Stimulated activated memory B cell treated with anti-CD40 and anti-IgM and Interleukin-4, amounts not matched to agents 10 μg/mL and 1 μg/mL and 100 μg/mL, for 72 hours (primary cell): ENCODE data around the gene STOX1.
A peak's percentile ranks its signal among the peaks of the same experiment; 100 is the strongest.
"Not testable (repeated sequence)": the region's sequence is repeated elsewhere in the genome, so short reads cannot be mapped to it uniquely, and the experiment has no call there.

Experiments used
- ATAC-seq: fragments of 150-1000 bp; cut with Tn5 transposase; 2 replicates; pipeline ENCODE4 v1.10.0; 2021
- H3K27ac Mint-ChIP-seq: one replicate; pipeline ENCODE4 v1.8.0; 2022; ENCODE audit warnings: mild to moderate bottlenecking, mixed read lengths
- H3K27me3 Mint-ChIP-seq: one replicate; pipeline ENCODE4 v1.8.0; 2022; ENCODE audit warnings: mixed read lengths
- H3K36me3 Mint-ChIP-seq: one replicate; pipeline ENCODE4 v1.8.0; 2022; ENCODE audit warnings: mixed read lengths
- H3K4me1 Mint-ChIP-seq: one replicate; pipeline ENCODE4 v1.8.0; 2022; ENCODE audit warnings: mixed read lengths
- H3K4me3 Mint-ChIP-seq: one replicate; pipeline ENCODE4 v1.8.0; 2022; ENCODE audit warnings: mild to moderate bottlenecking, moderate library complexity, mixed read lengths
- H3K9me3 Mint-ChIP-seq: one replicate; pipeline ENCODE4 v1.8.0; 2022; ENCODE audit warnings: mixed read lengths

STOX1 gene

DNA sequence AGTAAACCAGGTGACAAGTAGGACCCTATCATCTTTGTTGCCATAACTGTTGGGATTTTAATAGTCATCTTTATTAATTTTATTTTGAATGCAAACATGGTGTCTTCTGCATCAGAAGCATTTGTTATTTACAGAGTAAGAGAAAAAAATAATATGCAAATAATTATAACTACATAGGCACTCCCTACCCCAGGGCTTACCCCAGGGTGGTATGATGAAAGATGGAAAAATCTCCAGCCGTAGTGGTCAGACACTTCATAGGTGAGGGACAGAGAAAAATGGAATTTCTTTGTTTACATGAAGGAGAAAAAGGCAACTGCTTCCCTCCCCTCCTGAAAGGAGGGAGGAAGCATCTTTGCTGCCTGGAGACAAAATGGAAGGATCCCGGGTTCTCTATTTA is 29.7 kb downstream of the STOX1 start:
- H3K4me1 Mint-ChIP-seq = no peaks in the 10 kb centered on the region
- ATAC-seq = no peak
- H3K27ac Mint-ChIP-seq = no peak overlapping the region
- no peak overlapping the region for H3K4me3 Mint-ChIP-seq
- H3K9me3 Mint-ChIP-seq = peaks cover 10% of the 10 kb centered on the region
- no peaks in the 10 kb centered on the region for H3K36me3 Mint-ChIP-seq
- H3K27me3 Mint-ChIP-seq = no peaks in the 10 kb centered on the region

DNA sequence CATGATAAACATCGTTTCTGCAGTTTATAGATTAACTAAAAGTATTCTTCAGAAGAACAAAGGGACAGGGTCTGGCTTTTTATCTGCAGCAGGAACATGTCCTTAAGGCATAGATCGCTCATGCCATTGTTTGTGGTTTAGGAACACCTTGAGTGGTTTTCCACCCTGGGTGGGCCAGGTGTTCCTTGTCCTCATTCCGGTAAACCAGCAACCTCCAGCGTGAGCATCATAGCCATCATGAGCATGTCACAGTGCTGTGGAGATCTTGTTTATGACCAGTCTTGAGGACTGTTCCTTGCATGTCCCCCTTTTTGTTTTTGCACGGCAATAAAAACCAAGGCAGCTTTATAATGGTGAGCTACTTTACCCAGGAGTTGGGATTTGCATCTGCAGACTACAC is 33.9 kb downstream of the STOX1 start:
- Mint-ChIP-seq H3K36me3 (no peaks in the 10 kb centered on the region), H3K27me3 (no peaks in the 10 kb centered on the region)

GRCh38 chr10:68864611-68865010 is 37.3 kb downstream of the STOX1 start:
- Mint-ChIP-seq H3K36me3 (peaks cover 7% of the 10 kb centered on the region), H3K4me3 (no peak overlapping the region), H3K27me3 (no peaks in the 10 kb centered on the region), H3K9me3 (peaks cover 17% of the 10 kb centered on the region), H3K27ac (no peak overlapping the region), H3K4me1 (no peaks in the 10 kb centered on the region)
- no peak for ATAC-seq

More for the DNA sequence above, 33.9 kb downstream of the STOX1 start:
- no peaks in the 10 kb centered on the region for H3K4me1 Mint-ChIP-seq
- peaks cover 14% of the 10 kb centered on the region for H3K9me3 Mint-ChIP-seq
- ATAC-seq = no peak
- H3K4me3 Mint-ChIP-seq = no peak overlapping the region
- H3K27ac Mint-ChIP-seq = no peak overlapping the region

DNA sequence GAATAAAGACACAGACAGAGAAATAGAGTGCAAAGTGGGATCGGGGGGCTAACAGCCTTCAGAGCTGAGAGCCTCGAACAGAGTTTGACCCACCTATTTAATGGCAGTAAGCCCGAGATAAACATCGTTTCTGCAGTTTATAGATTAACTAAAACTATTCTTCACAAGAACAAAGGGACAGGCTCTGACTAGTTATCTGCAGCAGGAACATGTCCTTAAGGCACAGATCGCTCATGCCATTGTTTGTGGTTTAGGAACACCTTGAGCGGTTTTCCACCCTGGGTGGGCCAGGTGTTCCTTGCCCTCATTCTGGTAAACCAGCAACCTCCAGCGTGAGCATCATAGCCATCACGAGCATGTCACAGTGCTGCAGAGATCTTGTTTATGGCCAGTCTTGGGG is 40.8 kb downstream of the STOX1 start:
- not testable (repeated sequence) for ATAC-seq, H3K9me3 Mint-ChIP-seq, H3K27me3 Mint-ChIP-seq, H3K4me3 Mint-ChIP-seq, H3K36me3 Mint-ChIP-seq, H3K4me1 Mint-ChIP-seq, H3K27ac Mint-ChIP-seq

DNA sequence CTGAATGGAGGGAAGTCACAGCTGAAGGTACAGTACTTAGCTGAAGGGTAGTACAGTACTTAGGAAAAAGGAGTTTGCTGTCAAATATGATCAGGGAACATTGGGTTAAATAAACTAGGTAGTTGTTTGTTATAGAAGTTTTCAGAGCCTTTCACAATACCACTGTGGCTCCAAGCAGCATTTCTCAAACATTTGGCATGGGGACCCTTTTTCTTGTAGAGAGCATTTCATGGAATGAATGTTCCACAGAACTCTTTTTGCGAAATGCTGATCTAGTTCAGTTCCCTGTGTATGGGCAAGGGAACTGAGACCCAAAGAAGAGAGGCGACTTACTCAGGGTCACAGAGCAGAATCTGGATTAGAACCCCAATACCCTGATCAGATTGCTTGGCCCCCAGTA is 42.3 kb downstream of the STOX1 start:
- Mint-ChIP-seq H3K27me3 (no peaks in the 10 kb centered on the region), H3K9me3 (peaks cover 3% of the 10 kb centered on the region), H3K4me3 (no peak overlapping the region), H3K27ac (no peak overlapping the region), H3K36me3 (peaks cover 7% of the 10 kb centered on the region), H3K4me1 (no peaks in the 10 kb centered on the region)
- ATAC-seq = no peak

DNA sequence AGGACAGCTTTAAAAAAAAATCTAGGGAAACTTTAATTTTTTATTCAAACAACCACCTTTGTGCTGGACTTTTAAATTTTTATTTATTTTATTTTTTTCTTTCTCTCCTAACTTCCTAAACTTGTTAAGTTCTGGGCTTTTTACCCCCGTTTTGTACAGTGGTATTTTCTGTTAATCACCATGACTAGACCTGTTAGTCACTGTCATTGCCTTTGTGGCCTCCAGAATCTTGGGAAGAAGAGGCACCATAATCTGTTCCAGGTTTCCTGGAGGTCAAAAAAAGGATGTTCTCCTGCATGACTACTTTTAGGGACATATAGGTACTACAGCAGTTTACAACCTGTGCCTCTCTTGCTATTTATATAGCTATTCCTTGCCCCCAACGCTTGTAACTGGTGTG is 42.7 kb downstream of the STOX1 start:
- no peak for ATAC-seq
- H3K4me3 Mint-ChIP-seq = no peak overlapping the region
- no peak overlapping the region for H3K27ac Mint-ChIP-seq
- no peaks in the 10 kb centered on the region for H3K4me1 Mint-ChIP-seq
- H3K36me3 Mint-ChIP-seq = peaks cover 7% of the 10 kb centered on the region
- no peaks in the 10 kb centered on the region for H3K27me3 Mint-ChIP-seq
- H3K9me3 Mint-ChIP-seq = peaks cover 3% of the 10 kb centered on the region

DNA sequence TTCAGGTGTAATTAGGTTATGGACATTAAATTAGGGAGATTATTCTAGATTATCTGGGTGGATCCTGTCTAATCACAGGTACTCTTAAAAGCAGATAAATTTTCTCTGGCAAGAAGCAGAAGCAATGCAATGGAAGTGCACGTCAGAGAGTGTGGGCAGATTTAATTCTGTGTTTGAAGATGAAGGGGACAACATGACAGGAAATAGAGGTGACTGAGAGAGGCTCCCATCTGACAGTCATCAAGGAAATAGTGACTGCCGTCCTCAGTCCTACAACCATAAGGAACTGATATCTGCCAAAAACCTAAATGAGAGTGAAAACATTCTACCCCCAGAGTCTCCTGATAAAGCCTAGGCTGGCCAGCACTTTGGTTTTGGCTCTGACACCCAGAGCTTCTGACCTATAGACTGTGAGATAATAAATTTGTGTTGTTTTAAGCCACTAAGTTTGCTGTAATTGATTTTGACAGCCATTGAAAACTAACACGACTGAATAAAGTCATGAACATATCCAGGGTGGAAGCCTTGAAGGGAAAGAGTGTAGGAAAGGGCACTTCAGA is 43.3 kb downstream of the STOX1 start:
- Mint-ChIP-seq H3K4me3 (no peak overlapping the region), H3K9me3 (peaks cover 3% of the 10 kb centered on the region), H3K27ac (no peak overlapping the region), H3K4me1 (no peaks in the 10 kb centered on the region), H3K36me3 (peaks cover 7% of the 10 kb centered on the region), H3K27me3 (no peaks in the 10 kb centered on the region)
- ATAC-seq = peak; percentile 12

DNA sequence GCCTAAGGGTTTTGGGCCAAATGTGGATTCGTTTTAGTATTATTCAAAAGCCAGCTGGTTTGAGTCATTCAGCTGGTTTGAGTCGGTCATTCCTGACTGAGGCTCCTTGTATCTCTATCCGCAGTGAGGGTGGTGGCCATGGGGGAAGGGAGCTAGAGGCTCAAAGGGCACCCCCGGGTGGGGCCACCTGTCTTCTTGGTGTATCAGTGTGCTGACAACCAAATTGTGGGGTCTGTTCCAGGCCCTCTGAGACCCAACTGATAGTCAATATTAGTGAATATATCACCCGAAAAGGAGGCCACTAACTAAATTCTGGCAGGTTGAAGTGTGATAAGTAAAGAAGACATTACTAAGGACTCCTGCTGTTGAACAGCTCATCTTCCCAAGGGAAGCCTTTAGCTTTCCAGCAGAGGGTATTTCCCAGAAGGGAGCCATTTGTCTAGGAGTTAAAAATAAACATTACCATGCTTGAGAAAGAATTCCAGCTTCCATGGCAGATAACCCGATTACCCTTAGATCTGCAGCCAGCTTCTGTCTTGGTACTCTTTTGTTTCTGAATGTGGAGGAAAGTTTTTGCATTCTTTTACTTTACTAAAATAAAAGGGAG is 43.9 kb downstream of the STOX1 start:
- Mint-ChIP-seq H3K4me3 (no peak overlapping the region), H3K4me1 (no peaks in the 10 kb centered on the region), H3K9me3 (peaks cover 3% of the 10 kb centered on the region), H3K27ac (no peak overlapping the region), H3K36me3 (peaks cover 7% of the 10 kb centered on the region), H3K27me3 (no peaks in the 10 kb centered on the region)
- no peak for ATAC-seq

DNA sequence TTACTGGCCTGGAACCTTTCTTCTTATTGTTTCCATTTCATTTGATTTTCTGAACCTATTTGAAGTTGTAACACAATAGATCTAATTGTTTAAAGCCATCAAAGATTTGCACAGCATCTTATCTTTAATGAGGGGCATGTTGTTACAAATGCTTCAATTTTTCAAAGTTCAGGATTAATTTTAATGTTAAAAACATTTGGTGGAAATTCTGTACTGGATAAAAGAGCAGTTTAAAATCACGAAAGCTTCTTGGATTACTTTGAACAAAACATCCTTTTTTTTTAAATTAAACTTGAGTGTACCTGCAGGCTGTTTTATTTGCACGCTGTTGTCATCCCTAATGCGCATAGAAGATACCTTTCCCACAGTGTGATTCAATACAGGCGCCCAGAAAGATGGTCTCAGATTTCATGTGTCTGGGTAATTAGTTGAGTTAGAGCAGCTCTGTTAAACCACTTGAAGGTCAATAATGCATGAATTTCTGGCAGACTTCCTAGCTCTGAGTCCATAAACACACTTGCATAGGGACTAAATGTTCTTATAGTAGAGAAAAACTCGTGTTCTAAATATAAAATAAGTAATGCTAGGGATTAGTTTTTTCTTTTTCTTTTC is 44.5 kb downstream of the STOX1 start:
- no peak overlapping the region for H3K4me3 Mint-ChIP-seq

DNA sequence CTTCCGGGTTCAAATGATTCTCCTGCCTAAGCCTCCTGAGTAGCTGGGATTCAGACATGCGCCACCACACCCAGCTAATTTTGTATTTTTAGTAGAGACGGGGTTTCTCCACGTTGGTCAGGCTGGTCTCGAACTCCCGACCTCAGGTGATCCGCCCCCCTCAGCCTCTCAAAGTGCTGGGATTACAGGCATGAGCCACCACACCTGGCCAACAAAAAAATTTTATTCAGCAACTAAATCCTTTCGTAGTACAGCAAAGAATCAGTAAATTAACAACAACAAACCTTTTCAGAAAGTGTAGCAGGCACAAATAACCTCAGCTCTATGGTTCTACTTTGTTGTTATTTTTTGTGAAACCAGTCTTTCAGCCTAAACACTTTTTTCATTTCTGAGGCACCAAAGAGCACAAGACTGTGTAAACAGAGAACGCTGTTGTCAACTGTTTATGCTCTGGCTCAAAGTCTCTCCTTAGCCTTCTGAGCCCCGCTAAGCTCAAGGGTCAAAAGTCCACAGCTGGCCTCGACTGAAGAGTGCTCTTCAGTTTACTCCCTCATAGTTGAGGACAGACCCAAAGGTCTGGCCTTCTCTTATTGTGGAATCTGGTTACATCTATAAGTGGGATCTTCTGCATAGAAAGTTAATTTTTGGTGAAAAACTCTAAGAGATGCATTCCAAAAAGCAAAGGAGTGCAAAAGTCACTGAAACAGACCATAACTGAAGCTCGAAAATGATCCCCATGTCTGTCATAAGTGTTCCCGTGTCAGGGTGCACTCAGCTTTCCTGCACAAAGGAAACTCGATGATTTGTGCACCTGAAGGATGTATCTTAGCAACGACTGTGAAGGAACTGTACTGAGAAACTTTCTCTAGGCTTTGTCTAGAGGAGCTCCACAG is 49.2 kb downstream of the STOX1 start:
- ATAC-seq = no peak
- Mint-ChIP-seq H3K36me3 (no peaks in the 10 kb centered on the region), H3K4me1 (no peaks in the 10 kb centered on the region), H3K27ac (no peak overlapping the region), H3K27me3 (no peaks in the 10 kb centered on the region), H3K9me3 (no peaks in the 10 kb centered on the region), H3K4me3 (no peak overlapping the region)

More for the DNA sequence above, 44.5 kb downstream of the STOX1 start:
- no peaks in the 10 kb centered on the region for H3K27me3 Mint-ChIP-seq
- peaks cover 3% of the 10 kb centered on the region for H3K9me3 Mint-ChIP-seq
- no peak for ATAC-seq
- no peaks in the 10 kb centered on the region for H3K4me1 Mint-ChIP-seq
- no peak overlapping the region for H3K27ac Mint-ChIP-seq
- H3K36me3 Mint-ChIP-seq = peaks cover 7% of the 10 kb centered on the region

DNA sequence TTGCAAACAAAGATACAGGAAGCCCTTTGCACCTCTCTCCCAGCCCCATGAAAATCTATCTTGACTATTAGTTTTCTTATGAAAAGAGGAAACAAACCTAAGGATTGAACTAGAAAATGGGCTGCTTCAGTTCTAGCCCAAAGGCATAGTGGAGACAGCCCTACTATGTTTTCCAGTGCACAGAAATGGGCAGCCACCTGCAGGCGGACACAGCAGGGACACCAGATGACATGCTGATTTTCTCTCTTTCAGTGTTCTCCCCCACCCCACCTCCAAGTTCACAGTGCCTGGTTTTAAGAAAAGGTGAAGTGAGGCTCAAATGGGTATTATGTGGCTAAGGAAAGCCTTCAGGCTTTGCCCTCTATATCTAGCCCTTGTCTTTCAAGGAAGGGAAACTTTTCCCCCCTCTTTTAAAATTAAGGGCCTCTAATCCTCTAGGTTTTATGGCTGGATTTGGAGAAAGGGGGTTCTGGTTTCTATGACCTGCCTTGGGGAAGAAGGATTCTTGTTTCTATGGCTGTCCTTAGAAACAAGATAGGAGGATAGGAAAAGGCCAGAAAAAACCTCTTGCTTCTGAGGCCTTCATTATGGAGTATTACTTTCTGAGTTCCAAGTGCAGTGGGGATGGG is 50.3 kb downstream of the STOX1 start:
- no peak for ATAC-seq
- H3K4me3 Mint-ChIP-seq = no peak overlapping the region
- H3K27ac Mint-ChIP-seq = no peak overlapping the region

DNA sequence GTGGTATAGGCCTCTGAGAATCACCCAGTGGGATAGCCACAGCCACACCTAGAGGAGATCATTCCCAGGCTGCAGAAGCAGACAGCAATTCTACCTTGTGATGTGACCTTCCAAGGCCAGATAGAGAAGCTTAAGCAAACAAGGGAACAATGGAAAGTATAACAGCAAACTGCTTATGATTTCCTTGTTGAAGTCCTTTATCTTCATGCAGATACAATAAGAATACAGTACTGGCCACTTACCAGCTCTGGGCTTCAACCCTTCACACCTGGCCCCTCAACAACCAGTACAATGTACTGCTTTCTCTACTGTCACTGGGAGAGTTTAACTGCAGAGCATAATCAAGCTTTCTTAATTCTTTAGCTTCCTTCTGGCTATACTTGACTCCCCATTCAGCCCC is 51.2 kb downstream of the STOX1 start:
- ATAC-seq = no peak
- Mint-ChIP-seq H3K27ac (no peak overlapping the region), H3K9me3 (no peaks in the 10 kb centered on the region), H3K27me3 (no peaks in the 10 kb centered on the region), H3K4me3 (no peak overlapping the region), H3K36me3 (no peaks in the 10 kb centered on the region), H3K4me1 (no peaks in the 10 kb centered on the region)

More for the DNA sequence above, 50.3 kb downstream of the STOX1 start:
- Mint-ChIP-seq H3K36me3 (no peaks in the 10 kb centered on the region), H3K9me3 (no peaks in the 10 kb centered on the region), H3K27me3 (no peaks in the 10 kb centered on the region), H3K4me1 (no peaks in the 10 kb centered on the region)

- Mint-ChIP-seq H3K4me1 (no peaks in the 10 kb centered on the region), H3K36me3 (no peaks in the 10 kb centered on the region), H3K27me3 (no peaks in the 10 kb centered on the region), H3K4me3 (no peak overlapping the region), H3K27ac (no peak overlapping the region), H3K9me3 (no peaks in the 10 kb centered on the region)
- no peak for ATAC-seq
Measured at GRCh38 chr10:68879628-68880027, 52.3 kb downstream of the STOX1 start.

GRCh38 chr10:68880181-68880580 is 52.9 kb downstream of the STOX1 start:
- no peak overlapping the region for H3K27ac Mint-ChIP-seq
- ATAC-seq = no peak
- no peaks in the 10 kb centered on the region for H3K27me3 Mint-ChIP-seq
- no peaks in the 10 kb centered on the region for H3K4me1 Mint-ChIP-seq
- no peaks in the 10 kb centered on the region for H3K9me3 Mint-ChIP-seq
- H3K36me3 Mint-ChIP-seq = no peaks in the 10 kb centered on the region
- H3K4me3 Mint-ChIP-seq = no peak overlapping the region

DNA sequence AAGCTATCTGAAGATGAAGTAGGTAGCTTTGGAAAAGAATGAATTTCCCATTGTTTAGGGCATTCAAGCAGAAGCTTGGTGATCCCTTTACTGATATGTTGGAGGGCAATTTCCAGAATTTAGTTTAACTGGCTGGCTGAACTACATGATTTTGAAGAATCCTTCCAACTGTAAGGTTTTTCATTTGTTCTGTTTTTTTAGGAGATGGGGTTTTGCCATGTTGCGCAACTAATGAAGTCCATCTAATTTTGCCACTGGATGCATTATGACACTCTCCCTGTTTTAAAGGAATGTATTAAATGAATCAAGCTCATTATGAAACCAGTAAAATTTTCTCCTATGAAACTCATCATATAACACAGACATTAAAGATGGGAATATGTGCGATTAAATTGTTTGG is 67.7 kb downstream of the STOX1 start:
- peaks cover 8% of the 10 kb centered on the region for H3K27me3 Mint-ChIP-seq
- no peaks in the 10 kb centered on the region for H3K9me3 Mint-ChIP-seq
- no peak overlapping the region for H3K4me3 Mint-ChIP-seq
- no peaks in the 10 kb centered on the region for H3K4me1 Mint-ChIP-seq
- ATAC-seq = no peak
- H3K27ac Mint-ChIP-seq = no peak overlapping the region
- no peaks in the 10 kb centered on the region for H3K36me3 Mint-ChIP-seq
